ENCODE measurements around the gene VPS45.

GRCh38 chr1:150066328-150066727 lies 1.2 kb upstream of the VPS45 start:
- no peak for TF ChIP-seq CTCF (IDR thresholded peaks at IDR 0.05 in 8 of 11, conservative IDR thresholded peaks at IDR 0.05 in 3 of 11)
- TF ChIP-seq POLR2AphosphoS5 (IDR thresholded peaks at IDR 0.05), result no peak
